Testis (tissue), 2 donors: ENCODE data around the gene C4orf50.

Source experiments
- POLR2A ChIP-seq: fragments of 450-650 bp; IDR thresholded peaks from one replicate; pipeline ENCODE4 v1.6.1; 2017; ENCODE audit warnings: antibody characterized with exemption, mild to moderate bottlenecking, moderate library complexity
- TF ChIP-seq, protein P1 (sequence below), 3 experiments: fragments of 450-650 bp in 2 of 3; fragments of 200-600 bp in 1 of 3; sonication (generic) in 1 of 3; IDR thresholded peaks; one replicate each; pipeline ENCODE4 v1.5.1; 2016 to 2019; ENCODE audit warnings: antibody characterized with exemption in 3 of 3, mild to moderate bottlenecking in 2 of 3, moderate library complexity in 1 of 3

DNA sequence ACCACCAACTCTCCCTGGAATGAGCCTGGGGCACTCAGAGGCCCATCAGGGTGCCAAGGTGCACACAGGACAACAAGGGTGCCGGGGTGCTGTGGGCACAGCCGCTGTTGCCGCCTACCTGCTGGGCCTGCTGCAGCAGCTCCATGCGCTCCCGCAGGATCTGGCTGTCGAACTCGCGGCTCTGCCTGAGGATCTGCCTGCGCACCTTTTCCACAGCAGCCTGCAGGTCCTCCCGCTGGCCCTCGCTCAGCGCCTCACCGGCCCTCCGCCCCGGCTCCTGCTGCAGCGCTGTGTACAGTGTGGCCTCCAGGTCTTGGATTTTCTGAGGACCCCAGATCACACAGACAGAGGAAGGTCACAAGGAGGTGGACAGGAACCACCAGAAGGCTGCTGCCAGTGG, 17.6 kb upstream of the C4orf50 start:
- TF ChIP-seq, protein P1, sequence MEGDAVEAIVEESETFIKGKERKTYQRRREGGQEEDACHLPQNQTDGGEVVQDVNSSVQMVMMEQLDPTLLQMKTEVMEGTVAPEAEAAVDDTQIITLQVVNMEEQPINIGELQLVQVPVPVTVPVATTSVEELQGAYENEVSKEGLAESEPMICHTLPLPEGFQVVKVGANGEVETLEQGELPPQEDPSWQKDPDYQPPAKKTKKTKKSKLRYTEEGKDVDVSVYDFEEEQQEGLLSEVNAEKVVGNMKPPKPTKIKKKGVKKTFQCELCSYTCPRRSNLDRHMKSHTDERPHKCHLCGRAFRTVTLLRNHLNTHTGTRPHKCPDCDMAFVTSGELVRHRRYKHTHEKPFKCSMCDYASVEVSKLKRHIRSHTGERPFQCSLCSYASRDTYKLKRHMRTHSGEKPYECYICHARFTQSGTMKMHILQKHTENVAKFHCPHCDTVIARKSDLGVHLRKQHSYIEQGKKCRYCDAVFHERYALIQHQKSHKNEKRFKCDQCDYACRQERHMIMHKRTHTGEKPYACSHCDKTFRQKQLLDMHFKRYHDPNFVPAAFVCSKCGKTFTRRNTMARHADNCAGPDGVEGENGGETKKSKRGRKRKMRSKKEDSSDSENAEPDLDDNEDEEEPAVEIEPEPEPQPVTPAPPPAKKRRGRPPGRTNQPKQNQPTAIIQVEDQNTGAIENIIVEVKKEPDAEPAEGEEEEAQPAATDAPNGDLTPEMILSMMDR (IDR thresholded peaks at IDR 0.05): no peak
- no peak for TF ChIP-seq POLR2A
